Keratinocyte (primary cell): Measurements from ENCODE around the gene BANF2. TPM values are rescaled to one million over a fixed set of nuclear protein-coding genes. Genes with fewer than 3 reads are reported as not detected.

Experiments
- DNase-seq: peaks from one replicate; pipeline ENCODE4 v3.0.0-alpha.2; 2011; ENCODE audit warnings: low read depth, missing footprints, low spot score
- FAIRE-seq: peaks from 2 replicates; lab custom pipeline; 2011; peaks lifted over from hg19 to GRCh38; lab: Jason Lieb, UNC
- H2AFZ ChIP-seq: 2 replicates; pipeline ENCODE4 v1.6.0; 2012; ENCODE audit warnings: low read length, control low read depth, inconsistent platforms; ENCODE audit not compliant: control insufficient read depth
- H3K27ac ChIP-seq: 2 replicates; pipeline ENCODE4 v1.5.1; 2011; ENCODE audit warnings: low read length; ENCODE audit not compliant: control insufficient read depth, insufficient read depth
- H3K27me3 ChIP-seq: 3 replicates; pipeline ENCODE4 v1.6.0; 2011; ENCODE audit warnings: low read length; ENCODE audit not compliant: control insufficient read depth, insufficient read depth; ENCODE audit errors: extremely low read depth
- H3K36me3 ChIP-seq, 2 experiments: 2 replicates in 1 of 2; 3 replicates in 1 of 2; pipeline ENCODE4 v1.5.1; 2011; ENCODE audit warnings: low read length in 2 of 2, mild to moderate bottlenecking in 1 of 2; ENCODE audit not compliant: control insufficient read depth in 2 of 2, insufficient read depth in 2 of 2; ENCODE audit errors: extremely low read depth in 1 of 2
- H3K4me1 ChIP-seq: 3 replicates; pipeline ENCODE4 v1.5.1; 2011; ENCODE audit warnings: low read length; ENCODE audit not compliant: control insufficient read depth, insufficient read depth; ENCODE audit errors: extremely low read depth
- H3K4me2 ChIP-seq: 3 replicates; pipeline ENCODE4 v1.6.0; 2011; ENCODE audit warnings: low read depth, low read length; ENCODE audit not compliant: control insufficient read depth, insufficient read depth; ENCODE audit errors: extremely low read depth
- H3K4me3 ChIP-seq, 3 experiments: fragments of 200-600 bp in 1 of 3; sonication (generic) in 1 of 3; 2 replicates in 2 of 3; 3 replicates in 1 of 3; pipeline ENCODE4 v1.5.1; 2011 to 2016; ENCODE audit warnings: low read length in 3 of 3, mild to moderate bottlenecking in 3 of 3, control low read depth in 2 of 3, inconsistent platforms in 1 of 3, low read depth in 1 of 3, mixed read lengths in 1 of 3, mixed run types in 1 of 3, moderate library complexity in 1 of 3; ENCODE audit not compliant: control insufficient read depth in 2 of 3, insufficient read depth in 2 of 3; ENCODE audit errors: extremely low read depth in 1 of 3
- H3K79me2 ChIP-seq: 2 replicates; pipeline ENCODE4 v1.6.0; 2012; ENCODE audit warnings: low read length; ENCODE audit not compliant: control insufficient read depth, insufficient read depth
- H3K9ac ChIP-seq: 3 replicates; pipeline ENCODE4 v1.6.0; 2011; ENCODE audit warnings: low read length; ENCODE audit not compliant: control insufficient read depth, insufficient read depth; ENCODE audit errors: extremely low read depth
- H3K9me1 ChIP-seq: 3 replicates; pipeline ENCODE4 v1.6.0; 2011; ENCODE audit warnings: low read length; ENCODE audit not compliant: control insufficient read depth, insufficient read depth; ENCODE audit errors: extremely low read depth
- H3K9me3 ChIP-seq: 2 replicates; pipeline ENCODE4 v1.5.1; 2012; ENCODE audit warnings: low read depth, low read length; ENCODE audit not compliant: control insufficient read depth
- H4K20me1 ChIP-seq: 3 replicates; pipeline ENCODE4 v1.6.0; 2011; ENCODE audit warnings: low read length; ENCODE audit not compliant: control insufficient read depth, insufficient read depth; ENCODE audit errors: extremely low read depth
- CTCF ChIP-seq, 3 experiments: IDR thresholded peaks in 1 of 3; conservative IDR thresholded peaks in 1 of 3; optimal IDR thresholded peaks in 1 of 3; 2 replicates in 2 of 3; 3 replicates in 1 of 3; pipeline versions ENCODE3 to v1.5.1; 2011; ENCODE audit warnings: low read length in 3 of 3, mild to moderate bottlenecking in 3 of 3, moderate library complexity in 2 of 3, control low read depth in 1 of 3, inconsistent platforms in 1 of 3; ENCODE audit not compliant: insufficient read depth in 2 of 3; ENCODE audit errors: extremely low read depth in 1 of 3
- EZH2 ChIP-seq: IDR thresholded peaks from one replicate; pipeline ENCODE4 v1.6.1; 2012; ENCODE audit warnings: inconsistent platforms, mild to moderate bottlenecking, low read length, moderate library complexity
- dilution Hi-C: fragments of 300-500 bp; cut with MboI; formaldehyde crosslinking; loops from one replicate; pipeline ENCODE4 v1.7.0; 2020; ENCODE audit warnings: low sequenced_read_pairs; ENCODE audit not compliant: extremely low pct_ligation_motif_present
- polyA plus RNA-seq, 5 experiments: library from polyadenylated mRNA; depleted of rRNA in 3 of 5; stranded (reverse) in 3 of 5; stranded (forward) in 1 of 5; unstranded in 1 of 5; fragments of >200 nt; gene quantifications; 1 replicate in 1 of 5; 2 replicates in 3 of 5; 3 replicates in 1 of 5; pipeline versions ENCODE4 v1.2.1 to v1.2.3, GENCODE V29; 2011 to 2012; ENCODE audit warnings: missing spikeins in 2 of 5, low read depth in 1 of 5, low replicate concordance in 1 of 5

The BANF2 gene
- polyA plus RNA-seq, 1 donor (not counting 4 experiments of a cell fraction or from before 2014, with no cell fraction given) = not detected

DNA sequence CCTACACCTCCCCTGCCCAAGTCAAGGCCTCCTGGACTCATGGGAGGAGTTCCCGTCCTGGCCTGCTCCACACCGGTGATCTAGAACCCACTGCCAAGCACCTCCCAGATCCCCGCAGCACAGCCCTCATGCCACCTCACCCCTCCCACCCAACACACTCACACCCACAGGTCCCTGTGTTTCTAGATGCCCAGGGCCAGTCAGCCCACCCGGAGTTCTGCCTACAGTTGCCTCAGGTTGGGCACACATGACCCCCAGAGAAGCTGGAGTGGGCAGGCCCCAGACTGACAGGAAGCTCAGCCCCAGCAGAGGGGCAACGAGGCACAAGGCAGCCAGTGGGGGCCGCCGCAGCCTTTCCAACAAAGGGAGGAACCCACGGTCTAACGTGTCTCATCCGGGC, 47.4 kb upstream of the BANF2 start:
- DNase-seq (no peak), FAIRE-seq (no peak)
- Histone ChIP-seq H3K36me3 (peaks cover 20 to 22% of the 10 kb centered on the region in 2 experiments), H3K79me2 (peaks cover 51% of the 10 kb centered on the region), H3K9me3 (no peaks in the 10 kb centered on the region), H3K4me1 (peaks cover 2% of the 10 kb centered on the region), H2AFZ (no peak overlapping the region), H3K9ac (no peak overlapping the region), H3K4me3 (no peak overlapping the region), H3K4me2 (no peak overlapping the region), H4K20me1 (peaks cover 3% of the 10 kb centered on the region), H3K27me3 (no peaks in the 10 kb centered on the region), H3K27ac (no peak overlapping the region), H3K9me1 (peaks cover 2% of the 10 kb centered on the region)
- dilution Hi-C loops = no loop called here
- no peak for TF ChIP-seq CTCF (optimal IDR thresholded peaks at IDR 0.05 in 1 of 3, IDR thresholded peaks at IDR 0.05 in 1 of 3, conservative IDR thresholded peaks at IDR 0.05 in 1 of 3; ENCODE audit: extremely low read depth in 1 of 3, insufficient read depth in 2 of 3, low read length in 3 of 3)
- TF ChIP-seq EZH2 = no peak

- H3K27me3 ChIP-seq = no peaks in the 10 kb centered on the region
- H3K4me3 ChIP-seq = no peak overlapping the region
- H3K9ac ChIP-seq = no peak overlapping the region
- DNase-seq = no peak
- TF ChIP-seq CTCF (optimal IDR thresholded peaks at IDR 0.05 in 1 of 3, IDR thresholded peaks at IDR 0.05 in 1 of 3, conservative IDR thresholded peaks at IDR 0.05 in 1 of 3; ENCODE audit: extremely low read depth in 1 of 3, insufficient read depth in 2 of 3, low read length in 3 of 3) (no peak), EZH2 (no peak)
- H3K4me2 ChIP-seq = no peak overlapping the region
- no peak overlapping the region for H2AFZ ChIP-seq
- H3K79me2 ChIP-seq = peaks cover 54% of the 10 kb centered on the region
- H4K20me1 ChIP-seq = peaks cover 9% of the 10 kb centered on the region
- H3K36me3 ChIP-seq = peaks cover 23 to 31% of the 10 kb centered on the region in 2 experiments
- no peaks in the 10 kb centered on the region for H3K9me3 ChIP-seq
- FAIRE-seq = no peak
- H3K27ac ChIP-seq = no peak overlapping the region
- H3K4me1 ChIP-seq = peaks cover 2% of the 10 kb centered on the region
- H3K9me1 ChIP-seq = peaks cover 2% of the 10 kb centered on the region
- dilution Hi-C loops = no loop called here
These were observed 45.7 kb upstream of the BANF2 start for GRCh38 chr20:17653835-17654648.
